Tibial nerve (tissue), 3 donors: Measurements from ENCODE around the gene IL36RN.

Experiments used
- CTCF ChIP-seq, 5 experiments: fragments of 200-600 bp in 3 of 5; fragments of 450-650 bp in 2 of 5; sonication (generic) in 3 of 5; IDR thresholded peaks; one replicate each; pipeline ENCODE4 v1.5.1; 2016 to 2019; ENCODE audit warnings: antibody characterized with exemption in 5 of 5, mild to moderate bottlenecking in 3 of 5, moderate library complexity in 2 of 5
- POLR2A ChIP-seq, 2 donors: fragments of 450-650 bp; IDR thresholded peaks; one replicate each; pipeline ENCODE4 v1.6.1; 2017; ENCODE audit warnings: antibody characterized with exemption in 2 of 2, mild to moderate bottlenecking in 2 of 2, moderate library complexity in 2 of 2

GRCh38 chr2:113024764-113025163, 34.2 kb upstream of the IL36RN start:
- no peak for TF ChIP-seq CTCF (IDR thresholded peaks at IDR 0.05)
- no peak for TF ChIP-seq POLR2A (IDR thresholded peaks at IDR 0.05)
